Measurements from ENCODE around the gene NPC1. TPM values are rescaled to one million over a fixed set of nuclear protein-coding genes. Genes with fewer than 3 reads are reported as not detected.

The NPC1 gene
- polyA plus RNA-seq, 2 of the 4 experiments (the other 2 are of a cell fraction), result 42.5 to 61.4 TPM

DNA sequence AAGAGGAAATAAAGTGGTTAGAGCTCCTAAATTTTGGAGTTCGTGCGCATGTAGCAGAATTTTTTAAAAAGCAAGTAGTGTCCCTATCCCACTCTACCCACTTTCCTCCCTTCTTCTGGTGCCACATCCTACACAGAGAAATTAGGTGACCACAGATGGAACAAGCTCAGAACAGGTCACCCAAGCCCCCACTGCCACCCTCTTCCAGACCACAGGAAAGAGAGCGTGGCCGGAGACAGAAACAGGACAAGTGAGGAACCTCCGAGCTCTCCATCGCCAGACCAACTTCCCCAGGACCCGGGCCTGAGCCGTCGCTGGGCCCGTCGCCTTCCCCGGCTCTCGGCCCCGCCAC, 433 bp downstream of the NPC1 start:
- WGBS (ENCODE audit: missing lambda C conversion rate), result 3% methylated on average over 2 of the region's 14 CpGs
- ChIA-PET CTCF (interaction anchor here (0.8 to 2.8 kb wide), 5 partner anchors 27 to 118 kb away, joined by 3 to 11 read pairs (median 5); no protein-coding TSS in a partner anchor), POLR2A (interaction anchor here (0.5 kb wide), 1 partner anchor 134 kb away, joined by 3 read pairs; no protein-coding TSS in a partner anchor)
- H3K27ac ChIP-seq, result peak overlapping the region; percentile 98 to 99
- H3K9me3 ChIP-seq, result no peaks in the 10 kb centered on the region
- peak overlapping the region; percentile 93 for H3K4me3 ChIP-seq
- H3K4me2 ChIP-seq, result peak overlapping the region; percentile 84
- FAIRE-seq (no peak), DNase-seq (ENCODE audit: low read depth in 1 of 2, low spot score in 1 of 2) (no peak), ATAC-seq (peak in 1 of 2 experiments; percentile 45; a peak in 2 of 6 replicates)
- peaks cover 54% of the 10 kb centered on the region for H3K4me1 ChIP-seq
- TF ChIP-seq, protein P1, sequence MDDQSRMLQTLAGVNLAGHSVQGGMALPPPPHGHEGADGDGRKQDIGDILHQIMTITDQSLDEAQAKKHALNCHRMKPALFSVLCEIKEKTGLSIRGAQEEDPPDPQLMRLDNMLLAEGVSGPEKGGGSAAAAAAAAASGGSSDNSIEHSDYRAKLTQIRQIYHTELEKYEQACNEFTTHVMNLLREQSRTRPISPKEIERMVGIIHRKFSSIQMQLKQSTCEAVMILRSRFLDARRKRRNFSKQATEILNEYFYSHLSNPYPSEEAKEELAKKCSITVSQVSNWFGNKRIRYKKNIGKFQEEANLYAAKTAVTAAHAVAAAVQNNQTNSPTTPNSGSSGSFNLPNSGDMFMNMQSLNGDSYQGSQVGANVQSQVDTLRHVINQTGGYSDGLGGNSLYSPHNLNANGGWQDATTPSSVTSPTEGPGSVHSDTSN (IDR thresholded peaks at IDR 0.05), result no peak
- TF ChIP-seq SREBF2 (IDR thresholded peaks at IDR 0.05) (no peak), HEYL (CRISPR knock-in tag; IDR thresholded peaks at IDR 0.05) (no peak), ZC3H11A (IDR thresholded peaks at IDR 0.05) (no peak), HOXA7 (CRISPR knock-in tag; IDR thresholded peaks at IDR 0.05) (no peak), NFE2L2 (conservative IDR thresholded peaks at IDR 0.05; ENCODE audit: low read length) (no peak)
- TF ChIP-seq, protein P2, sequence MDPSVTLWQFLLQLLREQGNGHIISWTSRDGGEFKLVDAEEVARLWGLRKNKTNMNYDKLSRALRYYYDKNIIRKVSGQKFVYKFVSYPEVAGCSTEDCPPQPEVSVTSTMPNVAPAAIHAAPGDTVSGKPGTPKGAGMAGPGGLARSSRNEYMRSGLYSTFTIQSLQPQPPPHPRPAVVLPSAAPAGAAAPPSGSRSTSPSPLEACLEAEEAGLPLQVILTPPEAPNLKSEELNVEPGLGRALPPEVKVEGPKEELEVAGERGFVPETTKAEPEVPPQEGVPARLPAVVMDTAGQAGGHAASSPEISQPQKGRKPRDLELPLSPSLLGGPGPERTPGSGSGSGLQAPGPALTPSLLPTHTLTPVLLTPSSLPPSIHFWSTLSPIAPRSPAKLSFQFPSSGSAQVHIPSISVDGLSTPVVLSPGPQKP (IDR thresholded peaks at IDR 0.05; ENCODE audit: low read depth, low read length), result no peak

DNA sequence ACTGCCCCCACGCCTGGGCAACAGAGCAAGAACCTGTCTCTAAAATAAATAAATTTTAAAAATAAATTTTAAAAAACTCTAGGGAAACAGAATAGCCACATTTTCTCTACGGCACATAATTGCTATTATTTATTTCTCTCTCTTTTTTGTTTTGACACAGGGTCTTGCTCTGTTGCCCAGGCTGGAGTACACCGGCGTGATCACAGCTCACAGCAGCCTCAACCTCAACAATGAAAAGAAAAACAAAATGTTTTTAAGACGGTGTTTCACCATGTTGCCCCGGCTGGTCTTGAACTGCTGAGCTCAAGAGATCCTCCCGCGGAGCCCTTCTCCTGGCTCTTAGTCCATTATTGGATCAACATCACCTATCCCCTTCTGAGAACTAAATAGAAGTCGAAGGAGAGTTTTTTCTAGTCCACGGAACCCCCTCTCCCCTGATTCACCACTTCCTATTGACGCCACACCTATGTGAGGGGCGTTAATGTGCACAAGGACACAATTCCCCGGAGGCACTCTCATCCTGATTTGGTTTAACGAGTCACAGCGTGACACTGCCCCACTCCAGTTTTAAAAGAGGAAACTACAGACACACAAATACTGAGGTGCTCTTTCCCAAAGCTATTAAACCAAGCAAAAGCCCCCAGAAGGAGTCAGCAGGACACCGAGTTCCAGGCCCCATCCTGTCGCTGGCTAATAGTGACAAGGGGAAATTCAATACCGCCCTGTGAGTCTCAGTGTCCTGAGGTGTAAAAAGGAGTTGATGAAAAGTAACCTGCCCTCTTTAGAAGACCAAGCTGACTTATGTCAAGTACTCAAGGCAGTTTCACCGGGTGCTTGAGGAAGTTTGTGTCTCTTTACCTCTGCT, 1.1 kb downstream of the NPC1 start:
- FAIRE-seq (no peak), ATAC-seq (peak in 1 of 2 experiments; percentile 2; a peak in 1 of 6 replicates), DNase-seq (ENCODE audit: low read depth in 1 of 2, low spot score in 1 of 2) (peak in 1 of 2 experiments; percentile 38)
- no peak for TF ChIP-seq CBX8 (IDR thresholded peaks at IDR 0.05)
- ChIA-PET CTCF (interaction anchor here (0.8 to 2.8 kb wide), 5 partner anchors 28 to 118 kb away, joined by 3 to 11 read pairs (median 5); no protein-coding TSS in a partner anchor), POLR2A (interaction anchor here (0.5 kb wide), 1 partner anchor 134 kb away, joined by 3 read pairs; no protein-coding TSS in a partner anchor)
- peak overlapping the region; percentile 84 for H3K4me2 ChIP-seq
- H3K27ac ChIP-seq, result peak overlapping the region; percentile 98 to 99
- H3K9me3 ChIP-seq, result no peaks in the 10 kb centered on the region
- peak overlapping the region; percentile 93 for H3K4me3 ChIP-seq
- 26% methylated on average over 18 of the region's 19 CpGs for WGBS (ENCODE audit: missing lambda C conversion rate)
- H3K4me1 ChIP-seq, result peaks cover 56% of the 10 kb centered on the region

DNA sequence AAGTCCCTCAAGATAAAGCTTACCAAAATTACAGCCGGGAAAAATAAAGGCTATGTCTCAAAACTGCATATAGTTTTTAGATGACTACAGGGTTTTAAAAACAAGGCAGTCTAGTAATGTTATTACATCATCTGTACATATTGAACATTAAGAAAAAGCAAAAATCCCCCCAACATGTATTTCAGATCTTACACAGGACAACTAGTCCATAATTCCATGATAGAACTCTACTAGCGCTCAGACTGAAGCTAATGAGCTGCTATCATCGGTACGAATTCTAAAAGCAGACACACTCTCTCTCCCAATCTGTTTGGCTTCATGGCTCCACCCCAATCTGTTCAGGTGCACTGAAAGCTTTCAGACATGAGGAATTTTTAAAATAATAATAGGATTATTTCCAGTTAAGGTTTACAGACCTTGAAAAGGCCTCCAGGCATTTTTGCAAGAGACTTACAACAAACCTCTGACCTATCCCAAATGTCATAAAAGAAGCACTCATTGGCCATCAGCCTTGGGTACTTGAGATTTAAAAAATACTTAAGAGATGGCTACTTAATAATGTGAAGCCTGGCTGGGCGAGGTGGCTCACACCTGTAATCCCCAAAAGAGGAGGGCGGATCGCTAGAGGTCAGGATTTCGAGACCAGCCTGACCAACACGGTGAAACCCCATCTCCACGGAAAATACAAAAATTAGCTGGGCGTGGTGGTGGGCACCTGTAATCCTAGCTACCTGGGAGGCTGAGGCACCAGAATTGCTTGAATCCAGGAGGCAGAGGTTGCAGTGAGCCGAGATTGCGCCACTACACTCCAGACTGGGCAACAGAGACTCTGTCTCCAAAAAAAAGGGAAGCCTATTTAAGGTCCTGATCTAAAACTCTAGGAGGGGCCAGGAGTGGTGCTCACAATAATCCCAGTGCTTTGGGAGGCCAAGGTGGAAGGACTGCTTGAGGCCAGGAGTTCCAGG, 2.0 kb downstream of the NPC1 start:
- peak overlapping the region; percentile 84 for H3K4me2 ChIP-seq
- 92% methylated on average over 11 of the region's 13 CpGs for WGBS (ENCODE audit: missing lambda C conversion rate)
- no peak for FAIRE-seq
- H3K27ac ChIP-seq, result peak overlapping the region; percentile 98 to 99; a peak in 4 of 6 replicates
- ATAC-seq, result no peak
- H3K4me1 ChIP-seq, result peaks cover 55% of the 10 kb centered on the region
- peak overlapping the region; percentile 93 for H3K4me3 ChIP-seq
- TF ChIP-seq, protein P3, sequence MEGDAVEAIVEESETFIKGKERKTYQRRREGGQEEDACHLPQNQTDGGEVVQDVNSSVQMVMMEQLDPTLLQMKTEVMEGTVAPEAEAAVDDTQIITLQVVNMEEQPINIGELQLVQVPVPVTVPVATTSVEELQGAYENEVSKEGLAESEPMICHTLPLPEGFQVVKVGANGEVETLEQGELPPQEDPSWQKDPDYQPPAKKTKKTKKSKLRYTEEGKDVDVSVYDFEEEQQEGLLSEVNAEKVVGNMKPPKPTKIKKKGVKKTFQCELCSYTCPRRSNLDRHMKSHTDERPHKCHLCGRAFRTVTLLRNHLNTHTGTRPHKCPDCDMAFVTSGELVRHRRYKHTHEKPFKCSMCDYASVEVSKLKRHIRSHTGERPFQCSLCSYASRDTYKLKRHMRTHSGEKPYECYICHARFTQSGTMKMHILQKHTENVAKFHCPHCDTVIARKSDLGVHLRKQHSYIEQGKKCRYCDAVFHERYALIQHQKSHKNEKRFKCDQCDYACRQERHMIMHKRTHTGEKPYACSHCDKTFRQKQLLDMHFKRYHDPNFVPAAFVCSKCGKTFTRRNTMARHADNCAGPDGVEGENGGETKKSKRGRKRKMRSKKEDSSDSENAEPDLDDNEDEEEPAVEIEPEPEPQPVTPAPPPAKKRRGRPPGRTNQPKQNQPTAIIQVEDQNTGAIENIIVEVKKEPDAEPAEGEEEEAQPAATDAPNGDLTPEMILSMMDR (IDR thresholded peaks at IDR 0.05), result no peak
- TF ChIP-seq HEYL (CRISPR knock-in tag; IDR thresholded peaks at IDR 0.05), result no peak
- no peak for TF ChIP-seq HDAC2 (IDR thresholded peaks at IDR 0.05)
- TF ChIP-seq HOXB13 (CRISPR knock-in tag; IDR thresholded peaks at IDR 0.05; ENCODE audit: low read depth), result no peak
- TF ChIP-seq, protein P4, sequence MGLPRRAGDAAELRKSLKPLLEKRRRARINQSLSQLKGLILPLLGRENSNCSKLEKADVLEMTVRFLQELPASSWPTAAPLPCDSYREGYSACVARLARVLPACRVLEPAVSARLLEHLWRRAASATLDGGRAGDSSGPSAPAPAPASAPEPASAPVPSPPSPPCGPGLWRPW (IDR thresholded peaks at IDR 0.05), result no peak
- TF ChIP-seq, protein P5, sequence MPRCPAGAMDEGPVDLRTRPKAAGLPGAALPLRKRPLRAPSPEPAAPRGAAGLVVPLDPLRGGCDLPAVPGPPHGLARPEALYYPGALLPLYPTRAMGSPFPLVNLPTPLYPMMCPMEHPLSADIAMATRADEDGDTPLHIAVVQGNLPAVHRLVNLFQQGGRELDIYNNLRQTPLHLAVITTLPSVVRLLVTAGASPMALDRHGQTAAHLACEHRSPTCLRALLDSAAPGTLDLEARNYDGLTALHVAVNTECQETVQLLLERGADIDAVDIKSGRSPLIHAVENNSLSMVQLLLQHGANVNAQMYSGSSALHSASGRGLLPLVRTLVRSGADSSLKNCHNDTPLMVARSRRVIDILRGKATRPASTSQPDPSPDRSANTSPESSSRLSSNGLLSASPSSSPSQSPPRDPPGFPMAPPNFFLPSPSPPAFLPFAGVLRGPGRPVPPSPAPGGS (IDR thresholded peaks at IDR 0.05), result no peak
- TF ChIP-seq KDM5A (IDR thresholded peaks at IDR 0.05), result no peak
- TF ChIP-seq ZC3H11A (IDR thresholded peaks at IDR 0.05), result no peak
- H3K9me3 ChIP-seq, result no peaks in the 10 kb centered on the region
- ChIA-PET POLR2A (no interaction called here), CTCF (interaction anchor here (1.9 to 2.8 kb wide), 2 partner anchors 29 to 119 kb away, joined by 5 to 11 read pairs; no protein-coding TSS in a partner anchor)
- DNase-seq (ENCODE audit: low read depth in 1 of 2, low spot score in 1 of 2), result no peak

Data from A549 (cell line).